Spleen (tissue), 11 donors: ENCODE data around the gene ANO1. TPM values are rescaled to one million over a fixed set of nuclear protein-coding genes. Genes with fewer than 3 reads are reported as not detected.
A peak's percentile ranks its signal among the peaks of the same experiment; 100 is the strongest.
"Not testable (repeated sequence)": the region's sequence is repeated elsewhere in the genome, so short reads cannot be mapped to it uniquely, and the experiment has no call there.

ENCODE experiments used
- DNase-seq: peaks from one replicate; pipeline ENCODE4 v3.0.0-alpha.2; 2020
- H3K27ac ChIP-seq, 8 donors: fragments of 200-600 bp; sonication (generic) in 7 of 8; 1 replicate in 4 of 8; 2 replicates in 4 of 8; pipeline versions ENCODE4 v1.5.0 to v1.8.0; 2016 to 2021; ENCODE audit warnings: inconsistent platforms in 4 of 8, mild to moderate bottlenecking in 4 of 8, moderate library complexity in 1 of 8
- H3K27me3 ChIP-seq, 7 donors: fragments of 200-600 bp; sonication (generic) in 6 of 7; replicated peaks in 1 of 7; 1 replicate in 4 of 7; 2 replicates in 3 of 7; pipeline versions ENCODE4 v1.5.0 to v1.8.0; 2016 to 2021; ENCODE audit warnings: inconsistent platforms in 3 of 7, mild to moderate bottlenecking in 1 of 7
- H3K36me3 ChIP-seq, 6 donors: fragments of 200-600 bp; sonication (generic) in 5 of 6; 1 replicate in 4 of 6; 2 replicates in 2 of 6; pipeline versions ENCODE4 v1.5.0 to v1.8.0; 2016 to 2021; ENCODE audit warnings: inconsistent platforms in 2 of 6
- H3K4me1 ChIP-seq, 6 donors: fragments of 200-600 bp; sonication (generic) in 5 of 6; 1 replicate in 3 of 6; 2 replicates in 3 of 6; pipeline versions ENCODE4 v1.5.0 to v1.8.0; 2016 to 2021; ENCODE audit warnings: inconsistent platforms in 3 of 6
- H3K4me3 ChIP-seq, 8 donors: fragments of 200-600 bp; sonication (generic) in 7 of 8; 1 replicate in 4 of 8; 2 replicates in 4 of 8; pipeline versions ENCODE4 v1.5.0 to v1.8.0; 2016 to 2021; ENCODE audit warnings: inconsistent platforms in 4 of 8, mild to moderate bottlenecking in 4 of 8, moderate library complexity in 2 of 8
- H3K9me3 ChIP-seq, 8 donors: fragments of 200-600 bp; sonication (generic) in 7 of 8; 1 replicate in 4 of 8; 2 replicates in 4 of 8; pipeline versions ENCODE4 v1.5.0 to v1.8.0; 2016 to 2021; ENCODE audit warnings: inconsistent platforms in 4 of 8
- POLR2A ChIP-seq, 3 donors: fragments of 450-650 bp; IDR thresholded peaks; one replicate each; pipeline ENCODE4 v1.5.1; 2017; ENCODE audit warnings: antibody characterized with exemption in 3 of 3, mild to moderate bottlenecking in 1 of 3
- POLR2AphosphoS5 ChIP-seq, 3 donors: sonication (generic); formaldehyde crosslinking; IDR thresholded peaks; one replicate each; pipeline ENCODE4 v1.5.1; 2017; ENCODE audit warnings: antibody characterized with exemption in 3 of 3
- WGBS, 5 donors: extraction: QIAGEN DNeasy Blood & Tissue Kit in 3 of 5; methylation state at CpG; one replicate each; pipeline versions ENCODE4 v1.1.5 to v1.1.7; 2013 to 2018; 5-methylcytosine and 5-hydroxymethylcytosine counted together
- intact Hi-C: fragments of 100-400 bp; cut with DNase I; formaldehyde crosslinking; loops from one replicate; pipeline ENCODE4 v1.15.0; 2023; ENCODE audit warnings: low total_unique reads
- polyA plus RNA-seq, 3 donors: library from polyadenylated mRNA; stranded (reverse); fragments of 200-250 nt; gene quantifications; one replicate each; pipeline ENCODE4 v1.2.1, GENCODE V29; 2013
- total RNA-seq, 7 donors: library from RNA; depleted of rRNA in 3 of 7; stranded (reverse); fragments of >200 nt in 3 of 7; fragmentation: NEBNext Ultra II Directional in 4 of 7; extraction: Animal tissue kit (Norgen Biotek cat#: 25700) in 4 of 7; gene quantifications; one replicate each; pipeline versions ENCODE4 v1.1.0 to v1.2.1, GENCODE V29; 2016 to 2021
- TF ChIP-seq, protein P1 (sequence below), 11 experiments: fragments of 200-600 bp in 7 of 11; fragments of 450-650 bp in 4 of 11; sonication (generic) in 4 of 11; IDR thresholded peaks in 8 of 11; conservative IDR thresholded peaks in 3 of 11; 1 replicate in 7 of 11; 2 replicates in 4 of 11; pipeline versions ENCODE4 v1.4.0 to v1.8.0; 2016 to 2021; ENCODE audit warnings: antibody characterized with exemption in 11 of 11, inconsistent platforms in 4 of 11, mild to moderate bottlenecking in 1 of 11
- donor health status: healthy with polysubstance abuse.
- donor health status: DM: no; HTN: no; CAD: no; lungs with moderate emphysema.
- donor health status: DM: no; HTN: no; CAD: no.
- donor health status: Bipolar disorder and iron deficiency.
- donor health status: healthy.
- donor health status: DM: no; HTN: no; CAD: no.
- donor health status: DM: yes; HTN: yes; CAD: no.

Gene ANO1
- total and polyA plus RNA-seq, 10 donors: 0.22 to 1.2 (median 0.62) TPM

DNA sequence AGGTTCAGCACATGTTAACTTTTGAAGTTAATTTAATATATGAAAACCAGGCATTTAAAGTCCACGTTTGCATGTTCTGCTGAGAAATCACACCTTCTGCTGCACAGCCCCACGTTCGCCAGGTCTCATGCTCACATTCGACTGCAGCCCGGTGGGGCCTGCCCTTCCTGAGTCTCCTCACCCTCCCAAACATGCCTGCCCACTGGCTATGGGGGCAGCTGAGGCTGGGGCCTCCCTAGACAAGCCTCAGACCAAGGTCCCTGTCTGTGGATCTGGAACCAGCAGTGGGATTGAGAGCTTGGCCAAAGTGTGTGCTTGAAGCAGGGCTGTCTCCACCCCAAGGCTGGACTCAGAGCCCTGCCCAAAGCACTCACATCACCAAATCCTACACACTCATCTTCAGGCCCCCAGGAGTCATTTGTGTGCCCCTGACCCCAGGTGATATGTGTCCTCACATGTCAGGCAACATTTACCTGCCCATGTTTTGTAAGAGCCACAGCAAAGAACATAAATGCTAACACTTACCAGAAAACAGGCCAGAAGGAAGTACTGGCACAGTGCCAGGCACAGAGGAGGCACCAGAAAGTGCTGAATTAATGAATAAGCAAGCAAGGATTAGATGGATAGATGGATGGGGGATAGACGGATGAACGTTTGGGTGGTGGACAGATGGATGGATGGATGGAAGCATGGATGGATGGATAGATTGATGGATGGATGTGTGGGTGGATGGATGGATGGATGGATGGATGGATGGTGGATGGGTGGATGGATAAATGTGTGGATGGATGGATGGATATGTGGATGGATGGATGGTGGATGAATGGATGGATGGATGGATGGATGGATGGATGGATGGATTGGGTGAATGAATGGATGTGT, 115.5 kb downstream of the ANO1 start:
- 80 to 89% (median 85%) methylated on average over 7 of the region's 7 CpGs for WGBS, 5 donors
- Histone ChIP-seq H3K4me1 (peaks cover 0 to 13% (median 4%) of the 10 kb centered on the region in 6 donors), H3K27ac (no peak overlapping the region), H3K4me3 (no peak overlapping the region), H3K27me3 (peaks cover 0 to 37% (median 7%) of the 10 kb centered on the region in 7 donors), H3K36me3 (no peaks in the 10 kb centered on the region), H3K9me3 (no peaks in the 10 kb centered on the region)
- intact Hi-C loops: no loop called here
- DNase-seq: no peak
- TF ChIP-seq, protein P1, sequence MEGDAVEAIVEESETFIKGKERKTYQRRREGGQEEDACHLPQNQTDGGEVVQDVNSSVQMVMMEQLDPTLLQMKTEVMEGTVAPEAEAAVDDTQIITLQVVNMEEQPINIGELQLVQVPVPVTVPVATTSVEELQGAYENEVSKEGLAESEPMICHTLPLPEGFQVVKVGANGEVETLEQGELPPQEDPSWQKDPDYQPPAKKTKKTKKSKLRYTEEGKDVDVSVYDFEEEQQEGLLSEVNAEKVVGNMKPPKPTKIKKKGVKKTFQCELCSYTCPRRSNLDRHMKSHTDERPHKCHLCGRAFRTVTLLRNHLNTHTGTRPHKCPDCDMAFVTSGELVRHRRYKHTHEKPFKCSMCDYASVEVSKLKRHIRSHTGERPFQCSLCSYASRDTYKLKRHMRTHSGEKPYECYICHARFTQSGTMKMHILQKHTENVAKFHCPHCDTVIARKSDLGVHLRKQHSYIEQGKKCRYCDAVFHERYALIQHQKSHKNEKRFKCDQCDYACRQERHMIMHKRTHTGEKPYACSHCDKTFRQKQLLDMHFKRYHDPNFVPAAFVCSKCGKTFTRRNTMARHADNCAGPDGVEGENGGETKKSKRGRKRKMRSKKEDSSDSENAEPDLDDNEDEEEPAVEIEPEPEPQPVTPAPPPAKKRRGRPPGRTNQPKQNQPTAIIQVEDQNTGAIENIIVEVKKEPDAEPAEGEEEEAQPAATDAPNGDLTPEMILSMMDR (IDR thresholded peaks at IDR 0.05 in 8 of 11, conservative IDR thresholded peaks at IDR 0.05 in 3 of 11): no peak
- TF ChIP-seq POLR2AphosphoS5 (IDR thresholded peaks at IDR 0.05): no peak
- no peak for TF ChIP-seq POLR2A (IDR thresholded peaks at IDR 0.05)

DNA sequence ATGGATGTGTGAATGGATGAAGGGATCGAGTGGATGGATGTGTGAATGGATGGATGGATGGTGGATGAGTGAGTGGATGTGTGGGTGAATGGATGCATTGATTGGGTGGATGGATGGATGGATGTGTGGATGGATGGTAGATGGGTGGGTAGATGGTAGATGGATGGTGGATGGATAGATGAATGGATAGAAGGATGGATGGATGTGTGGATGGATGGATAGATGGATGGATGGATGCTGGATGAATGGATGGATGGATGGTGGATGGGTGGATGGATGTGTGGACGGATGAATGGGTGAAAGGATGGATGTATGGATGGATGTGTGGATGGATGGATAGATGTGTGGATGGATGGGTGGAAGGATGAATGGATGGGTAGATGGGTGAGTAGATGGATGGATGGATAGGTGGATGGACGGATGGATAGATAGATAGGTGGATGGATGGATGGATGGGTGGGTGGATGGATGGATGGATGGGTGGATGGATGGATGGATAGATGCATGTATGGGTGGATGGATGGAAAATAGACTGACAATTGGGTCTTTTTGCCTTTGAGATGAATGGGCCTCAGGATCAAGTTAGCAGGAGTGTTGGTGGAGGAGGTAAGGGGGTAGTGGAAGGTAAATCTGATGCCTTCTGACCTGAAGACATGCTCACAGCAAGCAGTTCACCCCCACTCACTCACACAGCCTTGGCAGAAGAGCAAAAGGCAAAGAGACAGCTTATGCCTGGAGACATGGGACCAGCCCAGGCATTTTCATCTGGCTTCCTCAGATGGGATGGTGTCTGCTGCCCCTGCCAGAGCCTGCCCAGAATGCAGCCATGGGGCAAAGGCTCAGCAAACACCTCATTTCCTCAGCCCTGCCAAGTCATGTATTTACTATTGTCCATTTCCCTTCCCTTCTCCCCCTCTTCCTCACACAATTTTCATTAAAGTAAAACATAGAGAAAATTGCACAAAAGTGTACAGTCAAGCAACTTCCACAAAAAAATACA, 117.0 kb downstream of the ANO1 start:
- 64 to 83% (median 81%) methylated on average over 3 of the region's 3 CpGs for WGBS, 5 donors

DNA sequence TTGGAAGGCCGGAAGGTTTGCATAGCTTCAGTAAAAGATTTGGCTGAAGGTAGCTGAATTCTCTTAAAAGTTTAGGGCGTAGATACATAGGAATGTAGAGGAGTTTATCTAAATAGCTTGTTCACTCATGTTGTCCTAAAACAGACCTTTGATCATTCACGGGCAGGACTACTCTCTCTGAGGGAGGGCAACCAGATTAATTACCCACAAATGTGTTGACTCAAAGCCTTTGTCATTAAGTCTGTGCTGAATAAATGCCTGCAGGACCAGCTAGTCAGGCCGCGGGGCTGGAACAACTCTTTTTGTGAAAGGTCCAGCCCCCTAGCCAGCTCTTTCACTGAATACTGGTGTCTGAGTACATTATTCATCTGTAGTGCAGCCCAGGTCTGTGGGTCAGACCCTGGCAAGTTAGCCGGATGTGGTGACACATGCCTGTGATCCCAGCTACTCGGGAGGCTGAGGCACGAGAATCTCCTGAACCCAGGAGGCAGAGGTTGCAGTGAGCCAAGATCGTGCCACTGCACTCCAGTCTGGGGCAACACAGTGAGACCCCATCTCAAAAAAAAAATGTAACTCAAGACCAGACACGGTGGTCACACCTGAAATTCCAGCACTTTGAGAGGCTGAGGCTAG, 122.2 kb downstream of the ANO1 start:
- Histone ChIP-seq H3K27ac (no peak overlapping the region), H3K9me3 (no peaks in the 10 kb centered on the region), H3K27me3 (peaks cover 0 to 7% (median 4%) of the 10 kb centered on the region in 7 donors), H3K4me3 (no peak overlapping the region), H3K36me3 (peaks cover 0 to 8% (median 2%) of the 10 kb centered on the region in 6 donors), H3K4me1 (peaks cover 20 to 35% (median 24%) of the 10 kb centered on the region in 6 donors)
- TF ChIP-seq POLR2AphosphoS5 (IDR thresholded peaks at IDR 0.05) (no peak), POLR2A (IDR thresholded peaks at IDR 0.05) (no peak)
- TF ChIP-seq, protein P1 (IDR thresholded peaks at IDR 0.05 in 8 of 11, conservative IDR thresholded peaks at IDR 0.05 in 3 of 11): no peak
- DNase-seq: peak; percentile 23
- 64 to 88% (median 81%) methylated on average over 10 of the region's 10 CpGs for WGBS, 5 donors
- intact Hi-C loops: no loop called here

More for the DNA sequence above, 117.0 kb downstream of the ANO1 start:
- Histone ChIP-seq H3K9me3 (no peaks in the 10 kb centered on the region), H3K36me3 (no peaks in the 10 kb centered on the region), H3K4me1 (peaks cover 0 to 13% (median 4%) of the 10 kb centered on the region in 6 donors), H3K27ac (no peak overlapping the region), H3K4me3 (no peak overlapping the region), H3K27me3 (peaks cover 0 to 37% (median 7%) of the 10 kb centered on the region in 7 donors)
- intact Hi-C loops: loop anchor here (5.0 kb wide), 2 partner anchors 278 to 508 kb away; no protein-coding TSS in a partner anchor
- DNase-seq: no peak
- TF ChIP-seq, protein P1 (IDR thresholded peaks at IDR 0.05 in 8 of 11, conservative IDR thresholded peaks at IDR 0.05 in 3 of 11): no peak
- TF ChIP-seq POLR2A (IDR thresholded peaks at IDR 0.05) (no peak), POLR2AphosphoS5 (IDR thresholded peaks at IDR 0.05) (no peak)

DNA sequence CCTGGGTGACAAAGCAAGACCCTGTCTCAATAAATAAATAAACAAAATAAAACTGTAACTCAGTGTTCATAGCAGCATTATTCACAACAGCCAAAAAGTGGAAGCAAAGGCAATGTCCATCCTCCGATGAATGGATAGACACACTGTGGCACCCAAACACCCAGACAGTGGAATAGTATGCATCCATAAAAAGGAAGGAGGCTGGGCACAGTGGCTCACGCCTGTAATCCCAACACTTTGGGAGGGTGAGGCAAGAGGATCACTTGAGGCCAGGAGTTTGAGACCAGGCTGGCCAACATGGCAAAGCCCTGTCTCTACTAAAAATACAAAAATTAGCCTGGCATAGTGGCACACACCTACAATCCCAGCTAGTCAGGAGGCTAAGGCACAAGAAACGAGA, 122.9 kb downstream of the ANO1 start:
- intact Hi-C loops, H3K9me3 ChIP-seq, H3K27ac ChIP-seq, H3K4me3 ChIP-seq, H3K27me3 ChIP-seq: not testable (repeated sequence)
- Histone ChIP-seq H3K36me3 (peaks cover 0 to 15% (median 6%) of the 10 kb centered on the region in 6 donors), H3K4me1 (peaks cover 20 to 39% (median 30%) of the 10 kb centered on the region in 6 donors)
- DNase-seq: peak; percentile 44
- WGBS, 5 donors: 88 to 96% (median 93%) methylated on average over 3 of the region's 3 CpGs
